Measurements from ENCODE around the gene KCNG2.

The KCNG2 gene

DNA sequence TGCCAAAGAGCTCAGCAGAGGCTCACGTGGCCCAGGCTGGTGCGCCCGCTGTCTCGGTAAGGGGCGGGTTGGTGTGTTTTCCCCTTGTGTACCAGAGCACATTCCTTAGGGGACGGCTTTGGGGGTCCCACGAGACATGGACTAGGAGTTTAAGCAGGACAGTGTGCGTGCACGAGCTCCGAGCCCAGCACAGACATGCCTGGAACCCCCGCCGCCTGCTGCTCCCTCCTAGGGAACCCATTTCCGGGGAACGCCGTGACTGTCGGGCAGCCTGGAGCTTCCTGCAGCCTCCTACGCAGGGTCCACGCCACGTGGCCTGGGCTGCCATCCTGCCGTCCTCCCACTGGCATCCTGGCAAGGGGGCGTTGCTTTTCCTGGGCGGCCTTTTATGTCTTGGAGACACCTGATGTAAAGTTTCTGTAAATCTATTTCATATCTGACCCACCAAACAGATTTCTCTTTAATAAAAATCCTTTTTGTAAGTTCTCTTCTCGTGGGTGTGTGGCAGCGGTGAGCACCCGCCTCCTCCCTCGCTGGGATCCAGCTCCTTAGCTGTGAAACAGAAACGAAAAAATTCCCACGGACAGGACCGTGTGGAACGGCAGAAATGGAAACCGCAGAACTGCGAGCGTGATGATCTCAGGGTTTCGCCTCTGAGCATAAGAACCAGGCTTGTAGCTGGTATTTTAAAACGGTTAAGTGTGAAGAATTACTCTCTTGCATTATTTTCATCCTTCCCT is 43.5 kb upstream of the KCNG2 start:
- H3K36me3 ChIP-seq (ENCODE audit: control insufficient read depth in 2 of 2, insufficient read depth in 1 of 2, low read length in 2 of 2): peaks cover 0 to 19% of the 10 kb centered on the region in 2 experiments; a peak in 1 of 3 replicates
- TF ChIP-seq, protein P1, sequence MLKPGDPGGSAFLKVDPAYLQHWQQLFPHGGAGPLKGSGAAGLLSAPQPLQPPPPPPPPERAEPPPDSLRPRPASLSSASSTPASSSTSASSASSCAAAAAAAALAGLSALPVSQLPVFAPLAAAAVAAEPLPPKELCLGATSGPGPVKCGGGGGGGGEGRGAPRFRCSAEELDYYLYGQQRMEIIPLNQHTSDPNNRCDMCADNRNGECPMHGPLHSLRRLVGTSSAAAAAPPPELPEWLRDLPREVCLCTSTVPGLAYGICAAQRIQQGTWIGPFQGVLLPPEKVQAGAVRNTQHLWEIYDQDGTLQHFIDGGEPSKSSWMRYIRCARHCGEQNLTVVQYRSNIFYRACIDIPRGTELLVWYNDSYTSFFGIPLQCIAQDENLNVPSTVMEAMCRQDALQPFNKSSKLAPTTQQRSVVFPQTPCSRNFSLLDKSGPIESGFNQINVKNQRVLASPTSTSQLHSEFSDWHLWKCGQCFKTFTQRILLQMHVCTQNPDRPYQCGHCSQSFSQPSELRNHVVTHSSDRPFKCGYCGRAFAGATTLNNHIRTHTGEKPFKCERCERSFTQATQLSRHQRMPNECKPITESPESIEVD (tag by site-specific recombination; IDR thresholded peaks at IDR 0.05): no peak
- no peak for TF ChIP-seq ZNF664 (tag by site-specific recombination; IDR thresholded peaks at IDR 0.05)
- TF ChIP-seq, protein P2, sequence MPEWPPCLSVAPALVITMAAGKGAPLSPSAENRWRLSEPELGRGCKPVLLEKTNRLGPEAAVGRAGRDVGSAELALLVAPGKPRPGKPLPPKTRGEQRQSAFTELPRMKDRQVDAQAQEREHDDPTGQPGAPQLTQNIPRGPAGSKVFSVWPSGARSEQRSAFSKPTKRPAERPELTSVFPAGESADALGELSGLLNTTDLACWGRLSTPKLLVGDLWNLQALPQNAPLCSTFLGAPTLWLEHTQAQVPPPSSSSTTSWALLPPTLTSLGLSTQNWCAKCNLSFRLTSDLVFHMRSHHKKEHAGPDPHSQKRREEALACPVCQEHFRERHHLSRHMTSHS (tag by site-specific recombination; IDR thresholded peaks at IDR 0.05): no peak
- TF ChIP-seq, protein P3, sequence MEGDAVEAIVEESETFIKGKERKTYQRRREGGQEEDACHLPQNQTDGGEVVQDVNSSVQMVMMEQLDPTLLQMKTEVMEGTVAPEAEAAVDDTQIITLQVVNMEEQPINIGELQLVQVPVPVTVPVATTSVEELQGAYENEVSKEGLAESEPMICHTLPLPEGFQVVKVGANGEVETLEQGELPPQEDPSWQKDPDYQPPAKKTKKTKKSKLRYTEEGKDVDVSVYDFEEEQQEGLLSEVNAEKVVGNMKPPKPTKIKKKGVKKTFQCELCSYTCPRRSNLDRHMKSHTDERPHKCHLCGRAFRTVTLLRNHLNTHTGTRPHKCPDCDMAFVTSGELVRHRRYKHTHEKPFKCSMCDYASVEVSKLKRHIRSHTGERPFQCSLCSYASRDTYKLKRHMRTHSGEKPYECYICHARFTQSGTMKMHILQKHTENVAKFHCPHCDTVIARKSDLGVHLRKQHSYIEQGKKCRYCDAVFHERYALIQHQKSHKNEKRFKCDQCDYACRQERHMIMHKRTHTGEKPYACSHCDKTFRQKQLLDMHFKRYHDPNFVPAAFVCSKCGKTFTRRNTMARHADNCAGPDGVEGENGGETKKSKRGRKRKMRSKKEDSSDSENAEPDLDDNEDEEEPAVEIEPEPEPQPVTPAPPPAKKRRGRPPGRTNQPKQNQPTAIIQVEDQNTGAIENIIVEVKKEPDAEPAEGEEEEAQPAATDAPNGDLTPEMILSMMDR (tag by site-specific recombination; IDR thresholded peaks at IDR 0.05): no peak
- no peak for TF ChIP-seq REPIN1 (tag by site-specific recombination; IDR thresholded peaks at IDR 0.05; ENCODE audit: low read depth)
- no peak for TF ChIP-seq ZNF335 (tag by site-specific recombination; conservative IDR thresholded peaks at IDR 0.05)
- TF ChIP-seq MZF1 (tag by site-specific recombination; IDR thresholded peaks at IDR 0.05; ENCODE audit: borderline replicate concordance): no peak
- TF ChIP-seq, protein P4, sequence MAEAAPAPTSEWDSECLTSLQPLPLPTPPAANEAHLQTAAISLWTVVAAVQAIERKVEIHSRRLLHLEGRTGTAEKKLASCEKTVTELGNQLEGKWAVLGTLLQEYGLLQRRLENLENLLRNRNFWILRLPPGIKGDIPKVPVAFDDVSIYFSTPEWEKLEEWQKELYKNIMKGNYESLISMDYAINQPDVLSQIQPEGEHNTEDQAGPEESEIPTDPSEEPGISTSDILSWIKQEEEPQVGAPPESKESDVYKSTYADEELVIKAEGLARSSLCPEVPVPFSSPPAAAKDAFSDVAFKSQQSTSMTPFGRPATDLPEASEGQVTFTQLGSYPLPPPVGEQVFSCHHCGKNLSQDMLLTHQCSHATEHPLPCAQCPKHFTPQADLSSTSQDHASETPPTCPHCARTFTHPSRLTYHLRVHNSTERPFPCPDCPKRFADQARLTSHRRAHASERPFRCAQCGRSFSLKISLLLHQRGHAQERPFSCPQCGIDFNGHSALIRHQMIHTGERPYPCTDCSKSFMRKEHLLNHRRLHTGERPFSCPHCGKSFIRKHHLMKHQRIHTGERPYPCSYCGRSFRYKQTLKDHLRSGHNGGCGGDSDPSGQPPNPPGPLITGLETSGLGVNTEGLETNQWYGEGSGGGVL (tag by site-specific recombination; IDR thresholded peaks at IDR 0.05): no peak
- no peak for TF ChIP-seq ZNF658 (tag by site-specific recombination; IDR thresholded peaks at IDR 0.05)
- TF ChIP-seq HOXA7 (CRISPR knock-in tag; IDR thresholded peaks at IDR 0.05; ENCODE audit: borderline replicate concordance): no peak
- TF ChIP-seq ZNF169 (tag by site-specific recombination; IDR thresholded peaks at IDR 0.05): no peak
- TF ChIP-seq, protein P5, sequence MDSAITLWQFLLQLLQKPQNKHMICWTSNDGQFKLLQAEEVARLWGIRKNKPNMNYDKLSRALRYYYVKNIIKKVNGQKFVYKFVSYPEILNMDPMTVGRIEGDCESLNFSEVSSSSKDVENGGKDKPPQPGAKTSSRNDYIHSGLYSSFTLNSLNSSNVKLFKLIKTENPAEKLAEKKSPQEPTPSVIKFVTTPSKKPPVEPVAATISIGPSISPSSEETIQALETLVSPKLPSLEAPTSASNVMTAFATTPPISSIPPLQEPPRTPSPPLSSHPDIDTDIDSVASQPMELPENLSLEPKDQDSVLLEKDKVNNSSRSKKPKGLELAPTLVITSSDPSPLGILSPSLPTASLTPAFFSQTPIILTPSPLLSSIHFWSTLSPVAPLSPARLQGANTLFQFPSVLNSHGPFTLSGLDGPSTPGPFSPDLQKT (IDR thresholded peaks at IDR 0.05; ENCODE audit: borderline replicate concordance, low read depth, low read length): no peak
- TF ChIP-seq ZNF76 (tag by site-specific recombination; IDR thresholded peaks at IDR 0.05; ENCODE audit: borderline replicate concordance, low read depth): no peak
- TF ChIP-seq WT1 (tag by site-specific recombination; IDR thresholded peaks at IDR 0.05): no peak
- TF ChIP-seq, protein P6, sequence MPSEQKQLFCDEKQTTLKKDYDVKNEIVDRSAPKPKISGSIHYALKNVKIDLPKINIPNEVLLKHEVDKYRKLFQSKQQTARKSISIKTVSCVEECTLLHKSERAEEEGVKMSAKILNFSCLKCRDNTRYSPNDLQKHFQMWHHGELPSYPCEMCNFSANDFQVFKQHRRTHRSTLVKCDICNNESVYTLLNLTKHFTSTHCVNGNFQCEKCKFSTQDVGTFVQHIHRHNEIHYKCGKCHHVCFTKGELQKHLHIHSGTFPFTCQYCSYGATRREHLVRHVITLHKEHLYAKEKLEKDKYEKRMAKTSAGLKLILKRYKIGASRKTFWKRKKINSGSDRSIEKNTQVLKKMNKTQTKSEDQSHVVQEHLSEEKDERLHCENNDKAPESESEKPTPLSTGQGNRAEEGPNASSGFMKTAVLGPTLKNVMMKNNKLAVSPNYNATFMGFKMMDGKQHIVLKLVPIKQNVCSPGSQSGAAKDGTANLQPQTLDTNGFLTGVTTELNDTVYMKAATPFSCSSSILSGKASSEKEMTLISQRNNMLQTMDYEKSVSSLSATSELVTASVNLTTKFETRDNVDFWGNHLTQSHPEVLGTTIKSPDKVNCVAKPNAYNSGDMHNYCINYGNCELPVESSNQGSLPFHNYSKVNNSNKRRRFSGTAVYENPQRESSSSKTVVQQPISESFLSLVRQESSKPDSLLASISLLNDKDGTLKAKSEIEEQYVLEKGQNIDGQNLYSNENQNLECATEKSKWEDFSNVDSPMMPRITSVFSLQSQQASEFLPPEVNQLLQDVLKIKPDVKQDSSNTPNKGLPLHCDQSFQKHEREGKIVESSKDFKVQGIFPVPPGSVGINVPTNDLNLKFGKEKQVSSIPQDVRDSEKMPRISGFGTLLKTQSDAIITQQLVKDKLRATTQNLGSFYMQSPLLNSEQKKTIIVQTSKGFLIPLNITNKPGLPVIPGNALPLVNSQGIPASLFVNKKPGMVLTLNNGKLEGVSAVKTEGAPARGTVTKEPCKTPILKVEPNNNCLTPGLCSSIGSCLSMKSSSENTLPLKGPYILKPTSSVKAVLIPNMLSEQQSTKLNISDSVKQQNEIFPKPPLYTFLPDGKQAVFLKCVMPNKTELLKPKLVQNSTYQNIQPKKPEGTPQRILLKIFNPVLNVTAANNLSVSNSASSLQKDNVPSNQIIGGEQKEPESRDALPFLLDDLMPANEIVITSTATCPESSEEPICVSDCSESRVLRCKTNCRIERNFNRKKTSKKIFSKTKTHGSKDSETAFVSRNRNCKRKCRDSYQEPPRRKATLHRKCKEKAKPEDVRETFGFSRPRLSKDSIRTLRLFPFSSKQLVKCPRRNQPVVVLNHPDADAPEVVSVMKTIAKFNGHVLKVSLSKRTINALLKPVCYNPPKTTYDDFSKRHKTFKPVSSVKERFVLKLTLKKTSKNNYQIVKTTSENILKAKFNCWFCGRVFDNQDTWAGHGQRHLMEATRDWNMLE (tag by site-specific recombination; conservative IDR thresholded peaks at IDR 0.05; ENCODE audit: low read depth): no peak
- H3K9me3 ChIP-seq (ENCODE audit: control insufficient read depth, insufficient read depth, low read depth, low read length): no peaks in the 10 kb centered on the region
- H3K4me1 ChIP-seq (ENCODE audit: control insufficient read depth, insufficient read depth, low read length): no peaks in the 10 kb centered on the region
- ChIA-PET POLR2A (no interaction called here), CTCF (interaction anchor here (0.6 kb wide), 1 partner anchor 1297 kb away, joined by 3 read pairs; no protein-coding TSS in a partner anchor)
- H3K4me3 ChIP-seq (ENCODE audit: low read depth, low read length): no peak overlapping the region
- no peak overlapping the region for H3K27ac ChIP-seq (ENCODE audit: extremely low read depth, low read depth, low read length)
